GM12873 (cell line): ENCODE results near the gene NR0B2.

ENCODE experiments used
- TF ChIP-seq, protein P1 (sequence below): IDR thresholded peaks from 2 replicates; pipeline ENCODE4 v1.5.1; 2012; ENCODE audit warnings: low read depth, mild to moderate bottlenecking, moderate library complexity, low read length, control low read depth; ENCODE audit not compliant: insufficient read depth; ENCODE audit errors: missing control alignments

Gene NR0B2

DNA sequence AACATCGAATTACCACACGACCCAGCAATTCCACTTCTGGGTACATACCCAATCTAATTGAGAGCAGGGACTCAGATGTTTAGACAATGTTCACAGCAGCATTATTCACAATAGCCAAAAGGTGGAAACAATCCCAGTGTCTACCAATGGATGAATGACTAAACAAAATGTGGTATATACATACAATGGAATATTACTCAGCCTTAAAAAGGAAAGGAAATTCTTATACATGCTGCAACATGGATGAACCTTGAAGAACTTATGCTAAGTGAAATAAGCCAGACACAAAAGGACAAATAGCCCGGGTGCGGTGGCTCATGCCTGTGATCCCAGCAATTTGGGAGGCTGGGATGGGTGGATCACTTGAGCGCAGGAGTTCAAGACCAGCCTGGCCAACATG lies 39.6 kb upstream of the NR0B2 start:
- TF ChIP-seq, protein P1, sequence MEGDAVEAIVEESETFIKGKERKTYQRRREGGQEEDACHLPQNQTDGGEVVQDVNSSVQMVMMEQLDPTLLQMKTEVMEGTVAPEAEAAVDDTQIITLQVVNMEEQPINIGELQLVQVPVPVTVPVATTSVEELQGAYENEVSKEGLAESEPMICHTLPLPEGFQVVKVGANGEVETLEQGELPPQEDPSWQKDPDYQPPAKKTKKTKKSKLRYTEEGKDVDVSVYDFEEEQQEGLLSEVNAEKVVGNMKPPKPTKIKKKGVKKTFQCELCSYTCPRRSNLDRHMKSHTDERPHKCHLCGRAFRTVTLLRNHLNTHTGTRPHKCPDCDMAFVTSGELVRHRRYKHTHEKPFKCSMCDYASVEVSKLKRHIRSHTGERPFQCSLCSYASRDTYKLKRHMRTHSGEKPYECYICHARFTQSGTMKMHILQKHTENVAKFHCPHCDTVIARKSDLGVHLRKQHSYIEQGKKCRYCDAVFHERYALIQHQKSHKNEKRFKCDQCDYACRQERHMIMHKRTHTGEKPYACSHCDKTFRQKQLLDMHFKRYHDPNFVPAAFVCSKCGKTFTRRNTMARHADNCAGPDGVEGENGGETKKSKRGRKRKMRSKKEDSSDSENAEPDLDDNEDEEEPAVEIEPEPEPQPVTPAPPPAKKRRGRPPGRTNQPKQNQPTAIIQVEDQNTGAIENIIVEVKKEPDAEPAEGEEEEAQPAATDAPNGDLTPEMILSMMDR = no peak

GRCh38 chr1:26951821-26952497 lies 38.2 kb upstream of the NR0B2 start:
- TF ChIP-seq, protein P1 = no peak

- TF ChIP-seq, protein P1 = no peak
These were observed 37.4 kb upstream of the NR0B2 start for GRCh38 chr1:26951216-26951615.

GRCh38 chr1:26950602-26951001 lies 36.8 kb upstream of the NR0B2 start:
- TF ChIP-seq, protein P1 = no peak

DNA sequence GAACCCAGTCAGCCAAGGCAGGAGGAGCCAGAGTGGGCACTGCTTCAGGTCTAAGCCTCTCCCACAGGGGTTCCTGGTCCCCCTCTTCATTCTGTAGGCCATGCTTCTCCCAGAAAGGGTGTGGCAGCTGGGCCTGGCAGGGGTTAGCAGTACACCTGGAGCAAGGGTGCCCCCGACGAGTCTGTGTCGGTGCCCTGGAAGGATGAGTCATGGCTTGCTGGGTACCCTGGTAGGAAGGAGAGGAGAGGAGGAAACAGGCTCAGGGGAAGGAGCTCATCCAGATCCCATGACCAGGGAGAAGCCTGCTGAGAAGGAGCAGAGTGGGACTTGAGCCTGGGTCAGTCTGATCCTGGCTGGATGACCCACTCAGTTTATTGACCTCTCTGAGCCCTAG lies 36.1 kb upstream of the NR0B2 start:
- TF ChIP-seq, protein P1 = no peak

DNA sequence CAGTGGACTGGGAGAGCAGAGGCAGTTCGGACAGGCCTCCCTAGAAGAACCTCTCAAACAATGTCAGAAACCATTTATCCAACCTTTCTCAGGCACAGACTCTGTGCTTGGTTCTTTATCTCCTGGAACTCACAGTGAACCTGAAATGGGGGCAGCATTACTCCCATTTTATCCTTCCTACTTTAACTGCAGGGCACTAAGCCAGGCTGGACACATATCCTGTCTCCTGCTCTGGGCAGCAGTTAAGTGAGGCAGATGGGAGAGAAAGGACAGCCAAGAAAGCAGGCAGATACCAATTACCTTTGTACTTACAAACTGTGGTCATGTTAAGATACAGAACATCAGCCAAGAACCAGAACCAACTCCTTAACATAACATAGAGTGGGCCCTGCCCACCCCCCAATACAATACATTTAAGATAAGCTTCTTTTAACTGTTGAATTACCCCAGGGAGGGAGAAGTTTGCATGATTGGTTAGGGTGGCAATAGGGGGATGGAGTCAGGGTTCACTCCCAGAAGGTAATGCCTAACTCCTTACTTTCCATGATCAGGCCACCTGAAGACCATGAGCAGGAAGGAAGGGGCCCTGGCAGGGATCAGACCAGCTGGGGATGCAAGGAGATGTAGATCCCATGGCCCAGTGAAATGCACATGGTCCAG lies 35.6 kb upstream of the NR0B2 start:
- TF ChIP-seq, protein P1 = no peak

DNA sequence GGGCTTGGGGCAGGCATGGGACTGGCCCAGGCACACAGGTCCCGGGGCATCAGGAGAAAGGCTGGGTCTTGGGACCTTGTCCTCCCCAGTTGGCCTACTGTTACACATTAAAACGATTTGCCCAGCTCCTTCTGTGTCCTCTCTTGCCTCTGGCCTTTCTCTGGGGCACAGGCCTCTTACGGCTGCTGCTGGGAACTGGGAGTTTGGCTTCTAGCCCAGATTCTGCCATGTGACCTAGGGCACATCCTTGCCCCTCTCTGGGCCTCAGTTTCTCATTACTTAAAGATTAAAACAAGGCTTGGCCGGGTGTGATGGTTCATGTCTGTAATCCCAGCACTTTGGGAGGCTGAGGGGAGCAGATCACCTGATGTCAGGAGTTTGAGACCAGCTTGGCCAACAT lies 32.5 kb upstream of the NR0B2 start:
- TF ChIP-seq, protein P1 = no peak
